GM19438 (cell line): Measurements from ENCODE around the gene IQGAP1.

Experiments
- ATAC-seq: cut with Tn5 transposase; IDR thresholded peaks from one replicate; pipeline ENCODE4 v1.9.1; 2021; ENCODE audit warnings: low read depth; ENCODE audit not compliant: unreplicated experiment

IQGAP1 gene

GRCh38 chr15:90375071-90375470, 13.0 kb upstream of the IQGAP1 start:
- no peak for ATAC-seq

GRCh38 chr15:90376789-90377188, 11.3 kb upstream of the IQGAP1 start:
- no peak for ATAC-seq

GRCh38 chr15:90379263-90379662, 8.8 kb upstream of the IQGAP1 start:
- no peak for ATAC-seq

- ATAC-seq: no peak
These were observed 6.5 kb upstream of the IQGAP1 start for GRCh38 chr15:90381515-90381914.

GRCh38 chr15:90382320-90382719, 5.7 kb upstream of the IQGAP1 start:
- no peak for ATAC-seq

- ATAC-seq: no peak
These were observed 1.8 kb upstream of the IQGAP1 start for GRCh38 chr15:90386221-90386620.

- ATAC-seq: peak; percentile 48
These were observed 679 bp downstream of the IQGAP1 start for GRCh38 chr15:90388462-90389380.

- ATAC-seq: no peak
These were observed 1.5 kb downstream of the IQGAP1 start for GRCh38 chr15:90389513-90389912.

GRCh38 chr15:90393040-90393439, 5.0 kb downstream of the IQGAP1 start:
- ATAC-seq: no peak

GRCh38 chr15:90394074-90394473, 6.0 kb downstream of the IQGAP1 start:
- ATAC-seq: no peak

- ATAC-seq: no peak
These were observed 6.9 kb downstream of the IQGAP1 start for GRCh38 chr15:90394748-90395442.

GRCh38 chr15:90396321-90396720, 8.3 kb downstream of the IQGAP1 start:
- ATAC-seq: no peak

GRCh38 chr15:90400005-90400758, 12.1 kb downstream of the IQGAP1 start:
- ATAC-seq: peak; percentile 29

GRCh38 chr15:90400759-90401314, 12.8 kb downstream of the IQGAP1 start:
- ATAC-seq: peak; percentile 95

GRCh38 chr15:90401495-90401894, 13.5 kb downstream of the IQGAP1 start:
- ATAC-seq: no peak

- ATAC-seq: no peak
These were observed 14.2 kb downstream of the IQGAP1 start for GRCh38 chr15:90402223-90402622.

- no peak for ATAC-seq
These were observed 14.7 kb downstream of the IQGAP1 start for GRCh38 chr15:90402767-90403166.

- ATAC-seq: no peak
These were observed 17.1 kb downstream of the IQGAP1 start for GRCh38 chr15:90405055-90405607.

- no peak for ATAC-seq
These were observed 19.3 kb downstream of the IQGAP1 start for GRCh38 chr15:90407336-90407735.

- no peak for ATAC-seq
These were observed 19.9 kb downstream of the IQGAP1 start for GRCh38 chr15:90407871-90408317.
